Smooth muscle cell (in vitro differentiated cells): Measurements from ENCODE around the gene SLC28A1. TPM values are rescaled to one million over a fixed set of nuclear protein-coding genes. Genes with fewer than 3 reads are reported as not detected.
"Not testable (repeated sequence)": the region's sequence is repeated elsewhere in the genome, so short reads cannot be mapped to it uniquely, and the experiment has no call there.

Experiments
- DNase-seq: peaks from one replicate; lab custom pipeline; 2025; ENCODE audit not compliant: unreplicated experiment; lab: John Stamatoyannopoulos, UW
- H2AFZ ChIP-seq: fragments of 200-600 bp; sonication (generic); 2 replicates; pipeline ENCODE4 v1.6.0; 2016; ENCODE audit warnings: antibody characterized with exemption, low read depth, mild to moderate bottlenecking
- H3F3A ChIP-seq: fragments of 200-600 bp; sonication (generic); 2 replicates; pipeline ENCODE4 v1.6.0; 2017; ENCODE audit warnings: antibody characterized with exemption, low read depth
- H3K27ac ChIP-seq: fragments of 200-600 bp; sonication (generic); 2 replicates; pipeline ENCODE4 v1.5.1; 2016; ENCODE audit warnings: low read depth, mild to moderate bottlenecking
- H3K27me3 ChIP-seq: fragments of 200-600 bp; sonication (generic); 2 replicates; pipeline ENCODE4 v1.6.1; 2016; ENCODE audit warnings: low read depth, mild to moderate bottlenecking
- H3K36me3 ChIP-seq: fragments of 200-600 bp; sonication (generic); 2 replicates; pipeline ENCODE4 v1.5.1; 2016; ENCODE audit warnings: low read depth
- H3K4me1 ChIP-seq: fragments of 200-600 bp; sonication (generic); 2 replicates; pipeline ENCODE4 v1.5.1; 2016; ENCODE audit warnings: low read depth
- H3K4me2 ChIP-seq: fragments of 200-600 bp; sonication (generic); 2 replicates; pipeline ENCODE4 v1.6.0; 2016; ENCODE audit warnings: mild to moderate bottlenecking
- H3K4me3 ChIP-seq: fragments of 200-600 bp; sonication (generic); 2 replicates; pipeline ENCODE4 v1.5.1; 2016; ENCODE audit warnings: mild to moderate bottlenecking
- H3K79me2 ChIP-seq: fragments of 200-600 bp; sonication (generic); 2 replicates; pipeline ENCODE4 v1.6.0; 2016; ENCODE audit warnings: low read depth, mild to moderate bottlenecking
- H3K9ac ChIP-seq: fragments of 200-600 bp; sonication (generic); 2 replicates; pipeline ENCODE4 v1.6.0; 2016; ENCODE audit warnings: low read depth
- H3K9me3 ChIP-seq: fragments of 200-600 bp; sonication (generic); replicated peaks from 2 replicates; pipeline ENCODE4 v1.5.1; 2016; ENCODE audit warnings: low read depth
- H4K20me1 ChIP-seq: fragments of 200-600 bp; sonication (generic); 2 replicates; pipeline ENCODE4 v1.6.0; 2016; ENCODE audit warnings: low read depth
- CTCF ChIP-seq: fragments of 200-600 bp; sonication (generic); IDR thresholded peaks from 2 replicates; pipeline ENCODE4 v1.5.1; 2017; ENCODE audit warnings: borderline replicate concordance, mild to moderate bottlenecking, antibody characterized with exemption; ENCODE audit not compliant: insufficient read depth, poor library complexity, severe bottlenecking
- WGBS: methylation state at CpG from one replicate; pipeline ENCODE4 v1.1.7; 2016; ENCODE audit warnings: low lambda C conversion rate; 5-methylcytosine and 5-hydroxymethylcytosine counted together
- polyA plus RNA-seq: library from polyadenylated mRNA; unstranded; fragments of >200 nt; fragmentation: Nextera tagmentation; extraction: Ambion mirVana; gene quantifications from 2 replicates; pipeline ENCODE4 v1.2.1, GENCODE V29; 2016
- total RNA-seq: library from RNA; depleted of rRNA; stranded (reverse); fragments of >200 nt; gene quantifications from 2 replicates; pipeline ENCODE4 v1.2.3, GENCODE V29; 2014

The SLC28A1 gene
- total and polyA plus RNA-seq, 2 experiments from 2014 or later: 0.09 TPM; not detected in 1

- TF ChIP-seq CTCF: no peak
- no peaks in the 10 kb centered on the region for H3K36me3 ChIP-seq
- no peaks in the 10 kb centered on the region for H3K27me3 ChIP-seq
- H3K79me2 ChIP-seq: peaks cover 34% of the 10 kb centered on the region
- no peak overlapping the region for H3K9ac ChIP-seq
- 95% methylated on average over 2 of the region's 2 CpGs for WGBS
- peaks cover 3% of the 10 kb centered on the region for H3F3A ChIP-seq
- H3K4me2 ChIP-seq: no peak overlapping the region
- H3K27ac ChIP-seq: no peak overlapping the region
- H4K20me1 ChIP-seq: peaks cover 64% of the 10 kb centered on the region
- no peaks in the 10 kb centered on the region for H3K9me3 ChIP-seq
- H3K4me3 ChIP-seq: peak overlapping the region; percentile 81
- H3K4me1 ChIP-seq: peaks cover 4% of the 10 kb centered on the region
- no peak for DNase-seq
- no peak overlapping the region for H2AFZ ChIP-seq
Observed at GRCh38 chr15:84983711-84984110, 99.2 kb downstream of the SLC28A1 start.

DNA sequence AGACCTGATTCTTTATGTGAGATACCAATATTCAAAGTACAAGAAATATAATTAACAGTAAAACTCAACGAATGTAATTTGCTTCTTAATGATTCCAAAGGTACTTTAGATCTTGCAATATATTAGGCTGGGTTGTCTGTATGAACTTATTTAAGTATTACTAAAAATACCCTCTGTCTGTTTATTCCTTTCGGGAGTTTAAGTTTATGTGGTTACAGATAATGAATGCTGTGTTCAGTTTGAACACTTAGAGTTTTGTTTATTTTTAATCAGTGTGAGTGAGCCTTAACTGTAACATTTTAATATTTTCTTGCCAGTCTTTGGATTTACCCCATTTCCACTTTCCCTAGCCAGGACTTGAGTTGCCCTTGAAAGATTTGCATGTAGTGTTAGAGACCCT lies 100.7 kb downstream of the SLC28A1 start:
- TF ChIP-seq CTCF: no peak
- Histone ChIP-seq H4K20me1 (peaks cover 78% of the 10 kb centered on the region), H3K36me3 (no peaks in the 10 kb centered on the region), H3K9ac (no peak overlapping the region), H2AFZ (no peak overlapping the region), H3K9me3 (no peaks in the 10 kb centered on the region), H3K4me2 (peak overlapping the region; percentile 0), H3K27ac (no peak overlapping the region), H3K4me3 (no peak overlapping the region), H3K79me2 (peaks cover 40% of the 10 kb centered on the region), H3K4me1 (peaks cover under 1% of the 10 kb centered on the region), H3F3A (no peaks in the 10 kb centered on the region), H3K27me3 (no peaks in the 10 kb centered on the region)
- no peak for DNase-seq
- 60% methylated on average over 2 of the region's 2 CpGs for WGBS

DNA sequence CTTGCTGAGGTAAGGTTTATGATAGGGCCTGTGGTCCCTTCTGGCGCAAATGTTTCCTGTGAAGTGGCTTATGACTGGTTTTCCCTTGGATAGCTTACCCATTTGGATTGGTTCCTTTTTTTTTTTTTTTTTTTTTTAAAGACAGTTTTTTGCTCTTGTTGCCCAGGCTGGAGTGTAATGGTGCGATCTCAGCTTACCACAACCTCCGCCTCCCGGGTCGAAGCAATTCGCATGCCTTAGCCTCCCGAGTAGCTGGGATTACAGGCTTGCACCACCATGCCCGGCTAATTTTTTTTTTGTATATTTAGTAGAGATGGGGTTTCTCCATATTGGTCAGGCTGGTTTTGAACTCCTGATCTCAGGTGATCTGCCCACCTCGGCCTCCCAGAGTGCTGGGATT lies 102.9 kb downstream of the SLC28A1 start:
- not testable (repeated sequence) for H3K4me2 ChIP-seq, H2AFZ ChIP-seq, H3K4me1 ChIP-seq, H3K9ac ChIP-seq, H3K27ac ChIP-seq, H3F3A ChIP-seq, H3K27me3 ChIP-seq, H3K4me3 ChIP-seq, DNase-seq, H3K36me3 ChIP-seq, H3K9me3 ChIP-seq
- peaks cover 58% of the 10 kb centered on the region for H3K79me2 ChIP-seq
- WGBS: 97% methylated on average over 9 of the region's 9 CpGs
- peaks cover 99% of the 10 kb centered on the region for H4K20me1 ChIP-seq

DNA sequence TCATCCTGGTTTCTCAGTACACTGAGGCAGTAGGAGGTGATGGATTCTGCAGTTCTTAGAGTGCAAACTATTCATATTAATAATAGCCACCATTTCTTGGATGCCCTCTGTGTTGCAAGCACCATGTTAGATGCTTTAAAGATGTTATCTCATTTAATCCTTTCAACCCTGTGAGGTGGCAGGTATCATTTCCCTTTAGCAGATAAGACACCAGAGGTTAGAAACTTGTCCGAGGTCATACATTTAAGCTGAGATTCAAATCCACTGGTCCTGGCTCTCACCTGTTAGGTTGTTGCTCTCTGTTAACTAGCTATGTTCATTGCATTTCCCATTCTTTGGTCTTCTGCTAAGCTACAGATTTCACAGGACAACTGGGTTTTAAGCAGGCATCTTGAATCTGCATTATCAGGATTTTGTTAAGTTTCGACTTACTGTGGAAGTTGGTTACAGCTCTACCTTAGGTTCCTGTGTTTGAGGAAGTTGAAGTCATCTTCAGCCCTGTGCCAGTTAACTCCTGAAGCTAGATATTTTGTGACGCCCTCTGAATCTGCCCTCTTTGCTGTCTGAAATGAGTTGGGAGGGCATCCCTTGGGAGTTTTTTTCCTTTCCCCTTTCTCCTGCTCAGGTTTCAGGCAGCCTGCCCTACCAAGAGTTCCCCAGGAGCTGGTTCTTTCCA lies 103.6 kb downstream of the SLC28A1 start:
- no peak for DNase-seq
- no peak overlapping the region for H3K27ac ChIP-seq
- H3K9me3 ChIP-seq: no peaks in the 10 kb centered on the region
- no peaks in the 10 kb centered on the region for H3K36me3 ChIP-seq
- no peak overlapping the region for H3K9ac ChIP-seq
- H3K4me3 ChIP-seq: no peak overlapping the region
- no peaks in the 10 kb centered on the region for H3K27me3 ChIP-seq
- peaks cover 99% of the 10 kb centered on the region for H4K20me1 ChIP-seq
- no peak overlapping the region for H2AFZ ChIP-seq
- H3K4me2 ChIP-seq: no peak overlapping the region
- H3F3A ChIP-seq: no peaks in the 10 kb centered on the region
- no peaks in the 10 kb centered on the region for H3K4me1 ChIP-seq
- peaks cover 58% of the 10 kb centered on the region for H3K79me2 ChIP-seq
- WGBS: 93% methylated on average over 3 of the region's 3 CpGs
- no peak for TF ChIP-seq CTCF
